Osteocyte (in vitro differentiated cells): Measurements from ENCODE around the gene COL4A2. TPM values are rescaled to one million over a fixed set of nuclear protein-coding genes. Genes with fewer than 3 reads are reported as not detected.
"Not testable (repeated sequence)": the region's sequence is repeated elsewhere in the genome, so short reads cannot be mapped to it uniquely, and the experiment has no call there.

Source experiments
- DNase-seq: peaks from one replicate; pipeline ENCODE4 v3.0.0; 2021; ENCODE audit warnings: mixed read lengths; ENCODE audit not compliant: unreplicated experiment; ENCODE audit errors: extremely low spot score
- H3K27ac Mint-ChIP-seq: one replicate; pipeline ENCODE4 v1.8.0; 2021; ENCODE audit warnings: mild to moderate bottlenecking, mixed read lengths; ENCODE audit not compliant: unreplicated experiment
- H3K27me3 Mint-ChIP-seq: one replicate; pipeline ENCODE4 v1.8.0; 2021; ENCODE audit warnings: mixed read lengths; ENCODE audit not compliant: unreplicated experiment
- H3K36me3 Mint-ChIP-seq: one replicate; pipeline ENCODE4 v1.8.0; 2021; ENCODE audit warnings: mixed read lengths; ENCODE audit not compliant: unreplicated experiment
- H3K4me1 Mint-ChIP-seq: one replicate; pipeline ENCODE4 v1.8.0; 2021; ENCODE audit warnings: mixed read lengths; ENCODE audit not compliant: unreplicated experiment
- H3K4me3 Mint-ChIP-seq: one replicate; pipeline ENCODE4 v1.8.0; 2021; ENCODE audit warnings: mild to moderate bottlenecking, moderate library complexity, mixed read lengths; ENCODE audit not compliant: unreplicated experiment
- H3K9me3 Mint-ChIP-seq: one replicate; pipeline ENCODE4 v1.8.0; 2021; ENCODE audit warnings: mixed read lengths; ENCODE audit not compliant: unreplicated experiment
- total RNA-seq: library from RNA; stranded (reverse); gene quantifications from 2 replicates; pipeline ENCODE4 v1.2.1, GENCODE V29; 2021
- TF ChIP-seq, protein P1 (sequence below): fragments of 200-600 bp; sonication (generic); IDR thresholded peaks from 2 replicates; pipeline ENCODE4 v1.5.0; 2021; ENCODE audit warnings: antibody characterized with exemption, mild to moderate bottlenecking, moderate library complexity

Gene COL4A2
- total RNA-seq, 1 donor from 2014 or later, result 2,001 TPM

DNA sequence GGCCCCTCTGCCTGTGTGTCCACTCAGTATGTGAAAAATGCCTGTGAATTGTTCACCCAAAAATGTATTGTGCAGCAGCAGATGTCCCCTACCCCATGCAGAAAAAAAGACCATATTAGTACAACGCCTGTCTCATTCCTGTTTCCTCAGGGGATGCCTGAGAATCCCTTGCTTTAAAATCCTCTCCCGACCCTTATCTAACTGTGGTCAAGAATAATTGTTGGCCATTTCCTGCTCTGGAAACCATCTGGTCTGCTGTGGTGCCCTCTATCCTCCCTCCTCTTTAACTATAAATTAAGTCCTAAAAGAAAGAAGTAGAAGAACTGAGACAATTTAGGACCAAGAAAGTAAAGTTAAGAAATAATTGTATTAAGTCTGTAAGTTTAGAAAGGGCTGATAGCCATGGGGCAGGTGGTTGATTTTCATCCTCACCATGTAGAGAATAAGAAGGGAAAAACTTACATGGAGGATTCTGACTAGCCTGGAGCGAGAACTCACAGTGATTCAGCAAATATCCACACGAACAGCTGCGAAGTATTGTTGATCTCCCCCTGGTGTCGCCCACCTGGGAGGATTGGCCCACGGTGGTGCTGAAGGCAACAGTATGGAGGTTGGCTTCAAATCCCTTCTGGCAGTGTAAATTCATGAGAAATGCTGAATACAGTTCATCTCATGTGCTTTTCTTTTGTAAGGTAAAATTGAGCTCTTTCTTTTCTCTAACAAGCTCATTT, 85.6 kb downstream of the COL4A2 start:
- H3K4me1 Mint-ChIP-seq, result peaks cover 99% of the 10 kb centered on the region
- H3K27ac Mint-ChIP-seq, result peak overlapping the region; percentile 98
- H3K9me3 Mint-ChIP-seq, result no peaks in the 10 kb centered on the region
- H3K27me3 Mint-ChIP-seq, result no peaks in the 10 kb centered on the region
- no peak for DNase-seq
- TF ChIP-seq, protein P1, sequence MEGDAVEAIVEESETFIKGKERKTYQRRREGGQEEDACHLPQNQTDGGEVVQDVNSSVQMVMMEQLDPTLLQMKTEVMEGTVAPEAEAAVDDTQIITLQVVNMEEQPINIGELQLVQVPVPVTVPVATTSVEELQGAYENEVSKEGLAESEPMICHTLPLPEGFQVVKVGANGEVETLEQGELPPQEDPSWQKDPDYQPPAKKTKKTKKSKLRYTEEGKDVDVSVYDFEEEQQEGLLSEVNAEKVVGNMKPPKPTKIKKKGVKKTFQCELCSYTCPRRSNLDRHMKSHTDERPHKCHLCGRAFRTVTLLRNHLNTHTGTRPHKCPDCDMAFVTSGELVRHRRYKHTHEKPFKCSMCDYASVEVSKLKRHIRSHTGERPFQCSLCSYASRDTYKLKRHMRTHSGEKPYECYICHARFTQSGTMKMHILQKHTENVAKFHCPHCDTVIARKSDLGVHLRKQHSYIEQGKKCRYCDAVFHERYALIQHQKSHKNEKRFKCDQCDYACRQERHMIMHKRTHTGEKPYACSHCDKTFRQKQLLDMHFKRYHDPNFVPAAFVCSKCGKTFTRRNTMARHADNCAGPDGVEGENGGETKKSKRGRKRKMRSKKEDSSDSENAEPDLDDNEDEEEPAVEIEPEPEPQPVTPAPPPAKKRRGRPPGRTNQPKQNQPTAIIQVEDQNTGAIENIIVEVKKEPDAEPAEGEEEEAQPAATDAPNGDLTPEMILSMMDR, result no peak
- peak overlapping the region; percentile 53 for H3K4me3 Mint-ChIP-seq
- H3K36me3 Mint-ChIP-seq, result peaks cover 21% of the 10 kb centered on the region

GRCh38 chr13:110393761-110394160, 86.7 kb downstream of the COL4A2 start:
- Mint-ChIP-seq H3K4me3 (no peak overlapping the region), H3K36me3 (peaks cover 27% of the 10 kb centered on the region), H3K27ac (peak overlapping the region; percentile 98), H3K9me3 (no peaks in the 10 kb centered on the region), H3K27me3 (no peaks in the 10 kb centered on the region), H3K4me1 (peaks cover 99% of the 10 kb centered on the region)
- no peak for DNase-seq
- TF ChIP-seq, protein P1, result no peak

DNA sequence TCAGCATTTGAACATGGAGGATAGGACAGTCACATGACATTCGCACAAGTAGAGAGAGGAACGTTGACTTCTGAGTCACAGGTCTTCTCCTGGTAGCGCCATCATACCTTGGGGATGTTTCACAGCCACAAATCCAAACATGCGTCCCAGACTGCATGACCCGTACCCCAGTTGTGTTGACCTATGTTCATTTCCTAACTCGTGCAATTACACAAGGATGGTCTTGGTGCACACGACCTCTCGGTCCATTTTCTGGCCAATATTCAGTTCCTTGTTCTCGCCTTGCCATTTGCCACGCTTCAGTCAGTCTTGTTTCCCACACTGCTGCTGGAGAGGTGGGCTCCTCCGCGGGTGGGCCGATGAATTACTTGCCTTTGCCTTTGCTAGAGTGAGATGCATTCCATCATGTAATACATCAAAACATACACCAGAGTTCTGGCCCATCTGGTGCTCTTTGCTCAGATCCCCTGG, 87.3 kb downstream of the COL4A2 start:
- Mint-ChIP-seq H3K4me1 (peaks cover 98% of the 10 kb centered on the region), H3K9me3 (no peaks in the 10 kb centered on the region), H3K36me3 (peaks cover 21% of the 10 kb centered on the region), H3K4me3 (no peak overlapping the region), H3K27me3 (no peaks in the 10 kb centered on the region), H3K27ac (peak overlapping the region; percentile 98)
- TF ChIP-seq, protein P1, result no peak
- no peak for DNase-seq

- not testable (repeated sequence) for H3K4me3 Mint-ChIP-seq, H3K27me3 Mint-ChIP-seq, DNase-seq, H3K9me3 Mint-ChIP-seq
- H3K27ac Mint-ChIP-seq, result peak overlapping the region; percentile 98
- peaks cover 99% of the 10 kb centered on the region for H3K4me1 Mint-ChIP-seq
- H3K36me3 Mint-ChIP-seq, result peaks cover 23% of the 10 kb centered on the region
Observed at GRCh38 chr13:110395616-110396015, 88.5 kb downstream of the COL4A2 start.

DNA sequence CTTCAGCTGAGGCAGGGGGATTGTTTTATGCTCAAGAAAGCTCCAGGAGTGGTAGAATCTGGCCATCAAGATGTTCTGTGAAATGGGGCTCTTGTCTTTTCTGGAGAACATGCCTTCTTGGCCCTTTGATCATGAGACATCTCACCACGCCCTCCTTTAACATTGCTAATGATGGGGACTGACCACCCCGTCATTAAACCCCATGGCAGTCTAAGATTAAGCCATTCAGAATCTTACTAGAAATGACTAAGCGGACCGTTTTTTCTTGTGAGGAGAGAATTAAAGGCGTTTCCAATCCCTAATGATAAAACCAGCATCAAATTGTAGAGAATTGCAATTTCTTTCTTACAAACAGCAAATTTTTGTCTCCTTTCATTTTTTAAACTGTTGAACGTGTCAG, 89.4 kb downstream of the COL4A2 start:
- Mint-ChIP-seq H3K4me3 (no peak overlapping the region), H3K4me1 (peaks cover 98% of the 10 kb centered on the region), H3K9me3 (no peaks in the 10 kb centered on the region), H3K27me3 (no peaks in the 10 kb centered on the region), H3K36me3 (peaks cover 24% of the 10 kb centered on the region), H3K27ac (peak overlapping the region; percentile 98)
- TF ChIP-seq, protein P1, result no peak
- DNase-seq, result no peak
